ENCODE measurements around the gene ADAMTS8. TPM values are rescaled to one million over a fixed set of nuclear protein-coding genes. Genes with fewer than 3 reads are reported as not detected.

ADAMTS8 gene
- polyA plus RNA-seq, 1 donor (not counting 4 experiments of a cell fraction or from before 2014, with no cell fraction given): not detected

- Histone ChIP-seq H3K27me3 (ENCODE audit: control insufficient read depth, extremely low read depth, insufficient read depth, low read length) (no peaks in the 10 kb centered on the region), H3K4me1 (ENCODE audit: control insufficient read depth, extremely low read depth, insufficient read depth, low read length) (no peaks in the 10 kb centered on the region), H3K27ac (ENCODE audit: control insufficient read depth, insufficient read depth, low read length) (no peak overlapping the region), H2AFZ (ENCODE audit: control insufficient read depth, low read length) (no peak overlapping the region), H3K4me2 (ENCODE audit: control insufficient read depth, extremely low read depth, insufficient read depth, low read depth, low read length) (no peak overlapping the region), H3K9me1 (ENCODE audit: control insufficient read depth, extremely low read depth, insufficient read depth, low read length) (no peaks in the 10 kb centered on the region), H3K79me2 (ENCODE audit: control insufficient read depth, insufficient read depth, low read length) (no peaks in the 10 kb centered on the region), H3K36me3 (ENCODE audit: control insufficient read depth in 2 of 2, extremely low read depth in 1 of 2, insufficient read depth in 2 of 2, low read length in 2 of 2) (no peaks in the 10 kb centered on the region), H3K4me3 (ENCODE audit: control insufficient read depth in 2 of 3, extremely low read depth in 1 of 3, insufficient read depth in 2 of 3, low read depth in 1 of 3, low read length in 3 of 3) (no peak overlapping the region), H3K9me3 (ENCODE audit: control insufficient read depth, low read depth, low read length) (no peaks in the 10 kb centered on the region), H4K20me1 (ENCODE audit: control insufficient read depth, extremely low read depth, insufficient read depth, low read length) (no peaks in the 10 kb centered on the region), H3K9ac (ENCODE audit: control insufficient read depth, extremely low read depth, insufficient read depth, low read length) (no peak overlapping the region)
- TF ChIP-seq CTCF (optimal IDR thresholded peaks at IDR 0.05 in 1 of 3, IDR thresholded peaks at IDR 0.05 in 1 of 3, conservative IDR thresholded peaks at IDR 0.05 in 1 of 3; ENCODE audit: extremely low read depth in 1 of 3, insufficient read depth in 2 of 3, low read length in 3 of 3) (no peak), EZH2 (IDR thresholded peaks at IDR 0.05; ENCODE audit: low read length) (no peak)
- FAIRE-seq (no peak), DNase-seq (ENCODE audit: low read depth, low spot score) (no peak)
- dilution Hi-C loops (cut with MboI; ENCODE audit: extremely low pct_ligation_motif_present, low sequenced_read_pairs): no loop called here
Measured at GRCh38 chr11:130472434-130472961, 44.1 kb upstream of the ADAMTS8 start.

- no peaks in the 10 kb centered on the region for H3K79me2 ChIP-seq (ENCODE audit: control insufficient read depth, insufficient read depth, low read length)
- H3K9ac ChIP-seq (ENCODE audit: control insufficient read depth, extremely low read depth, insufficient read depth, low read length): no peak overlapping the region
- H3K4me2 ChIP-seq (ENCODE audit: control insufficient read depth, extremely low read depth, insufficient read depth, low read depth, low read length): no peak overlapping the region
- DNase-seq (ENCODE audit: low read depth, low spot score): no peak
- no peaks in the 10 kb centered on the region for H3K27me3 ChIP-seq (ENCODE audit: control insufficient read depth, extremely low read depth, insufficient read depth, low read length)
- no peak for FAIRE-seq
- no peak overlapping the region for H3K4me3 ChIP-seq (ENCODE audit: control insufficient read depth in 2 of 3, extremely low read depth in 1 of 3, insufficient read depth in 2 of 3, low read depth in 1 of 3, low read length in 3 of 3)
- no peak overlapping the region for H3K27ac ChIP-seq (ENCODE audit: control insufficient read depth, insufficient read depth, low read length)
- no peaks in the 10 kb centered on the region for H4K20me1 ChIP-seq (ENCODE audit: control insufficient read depth, extremely low read depth, insufficient read depth, low read length)
- no peak overlapping the region for H2AFZ ChIP-seq (ENCODE audit: control insufficient read depth, low read length)
- H3K9me3 ChIP-seq (ENCODE audit: control insufficient read depth, low read depth, low read length): no peaks in the 10 kb centered on the region
- H3K9me1 ChIP-seq (ENCODE audit: control insufficient read depth, extremely low read depth, insufficient read depth, low read length): no peaks in the 10 kb centered on the region
- no peak for TF ChIP-seq CTCF (optimal IDR thresholded peaks at IDR 0.05 in 1 of 3, IDR thresholded peaks at IDR 0.05 in 1 of 3, conservative IDR thresholded peaks at IDR 0.05 in 1 of 3; ENCODE audit: extremely low read depth in 1 of 3, insufficient read depth in 2 of 3, low read length in 3 of 3)
- no peak for TF ChIP-seq EZH2 (IDR thresholded peaks at IDR 0.05; ENCODE audit: low read length)
- no peaks in the 10 kb centered on the region for H3K36me3 ChIP-seq (ENCODE audit: control insufficient read depth in 2 of 2, extremely low read depth in 1 of 2, insufficient read depth in 2 of 2, low read length in 2 of 2)
- no peaks in the 10 kb centered on the region for H3K4me1 ChIP-seq (ENCODE audit: control insufficient read depth, extremely low read depth, insufficient read depth, low read length)
- dilution Hi-C loops (cut with MboI; ENCODE audit: extremely low pct_ligation_motif_present, low sequenced_read_pairs): no loop called here
Measured at GRCh38 chr11:130471731-130472433, 43.5 kb upstream of the ADAMTS8 start.
